ENCODE measurements around the gene PIK3IP1. TPM values are rescaled to one million over a fixed set of nuclear protein-coding genes. Genes with fewer than 3 reads are reported as not detected.

PIK3IP1 gene
- total RNA-seq, 1 experiment from 2014 or later, result 0.87 TPM

GRCh38 chr22:31341386-31342088 is 49.2 kb upstream of the PIK3IP1 start:
- Histone ChIP-seq H4K5ac (ENCODE audit: insufficient read length, low read depth, low read length) (no peak overlapping the region), H3K4me1 (ENCODE audit: insufficient read depth, low read length) (peaks cover 4% of the 10 kb centered on the region; the same call in 1 of the 2 replicates), H2BK15ac (ENCODE audit: low read depth, low read length) (no peak overlapping the region), H3K27ac (ENCODE audit: insufficient read length, low read depth, low read length) (no peak overlapping the region), H3K27me3 (ENCODE audit: insufficient read depth, low read length) (no peaks in the 10 kb centered on the region), H4K20me1 (ENCODE audit: control insufficient read depth, insufficient read depth, insufficient read length) (no peaks in the 10 kb centered on the region), H3K79me2 (ENCODE audit: insufficient read depth, low read length) (peaks cover 12% of the 10 kb centered on the region; the same call in 1 of the 2 replicates), H3K9me3 (ENCODE audit: control insufficient read depth, low read depth, low read length) (no peaks in the 10 kb centered on the region), H2BK120ac (ENCODE audit: low read depth, low read length, poor library complexity, severe bottlenecking) (no peak overlapping the region), H3K23ac (ENCODE audit: insufficient read length, low read depth, low read length) (no peak overlapping the region), H3K23me2 (ENCODE audit: insufficient read length, low read depth, low read length, poor library complexity, severe bottlenecking) (peaks cover 24% of the 10 kb centered on the region), H3K9ac (ENCODE audit: extremely low read depth, insufficient read length, low read length) (no peak overlapping the region), H2AFZ (ENCODE audit: low read length) (no peak overlapping the region), H3K14ac (ENCODE audit: insufficient read depth, low read length) (no peak overlapping the region; the same call in 1 of the 2 replicates), H3T11ph (ENCODE audit: low read length) (no peak overlapping the region), H3K79me1 (ENCODE audit: insufficient read depth, low read depth, low read length, poor library complexity, severe bottlenecking) (peaks cover 6% of the 10 kb centered on the region), H2BK12ac (ENCODE audit: insufficient read length, low read depth, low read length) (no peak overlapping the region), H3K4ac (ENCODE audit: low read depth, low read length) (no peak overlapping the region), H2BK20ac (ENCODE audit: low read depth, low read length, poor library complexity, severe bottlenecking) (no peak overlapping the region), H4K91ac (ENCODE audit: insufficient read length, low read depth, low read length) (no peak overlapping the region), H3K4me2 (ENCODE audit: insufficient read depth, insufficient read length, low read length) (peak overlapping the region; percentile 74), H2AK5ac (ENCODE audit: insufficient read length, low read length) (no peak overlapping the region), H2BK5ac (ENCODE audit: insufficient read length, low read length) (no peak overlapping the region), H3K18ac (ENCODE audit: insufficient read length, low read depth, low read length) (no peak overlapping the region), H4K8ac (replicated peaks; ENCODE audit: insufficient read length, low read depth, low read length) (no peak overlapping the region), H3K56ac (ENCODE audit: insufficient read length, low read depth, low read length) (no peak overlapping the region)
- Mint-ChIP-seq H3K36me3 (ENCODE audit: insufficient read depth in 1 of 3, low read depth in 3 of 3) (peaks cover 38 to 85% (median 63%) of the 10 kb centered on the region in 3 experiments), H3K27ac (peak overlapping the region in 2 of 3 experiments; percentile 98; a peak in 4 of 7 replicates), H3K27me3 (ENCODE audit: low read depth) (no peaks in the 10 kb centered on the region), H3K4me3 (peak overlapping the region; percentile 90; a peak in 4 of 5 replicates), H3K4me1 (peaks cover 58 to 59% of the 10 kb centered on the region in 2 experiments), H3K9me3 (no peaks in the 10 kb centered on the region)
- WGBS (ENCODE audit: extremely low coverage, insufficient read length, low lambda C conversion rate), result no CpG with 5 or more reads among the region's 14 CpGs
- no peak for TF ChIP-seq CTCF (conservative IDR thresholded peaks at IDR 0.05)
- DNase-seq, result no peak
